SKM-1 (cell line): ENCODE results near the gene RBM41.

Experiments
- DNase-seq: peaks from one replicate; lab custom pipeline; 2025; ENCODE audit not compliant: unreplicated experiment; lab: John Stamatoyannopoulos, UW

Gene RBM41

GRCh38 chrX:107029752-107030151, 88.9 kb downstream of the RBM41 start:
- DNase-seq: no peak

GRCh38 chrX:107025545-107025944, 93.1 kb downstream of the RBM41 start:
- DNase-seq: no peak

GRCh38 chrX:107014936-107015335, 103.7 kb downstream of the RBM41 start:
- DNase-seq: no peak
